HG02852 (cell line): ENCODE measurements around the gene MYRIP.

Experiments
- ATAC-seq: cut with Tn5 transposase; IDR thresholded peaks from one replicate; pipeline ENCODE4 v1.9.1; 2021; ENCODE audit warnings: mild to moderate bottlenecking, moderate library complexity; ENCODE audit not compliant: unreplicated experiment

MYRIP gene

GRCh38 chr3:39961230-39961629, 151.8 kb downstream of the MYRIP start:
- ATAC-seq, result no peak

GRCh38 chr3:39962581-39962980, 153.2 kb downstream of the MYRIP start:
- ATAC-seq, result no peak

- ATAC-seq, result no peak
These were observed 156.1 kb downstream of the MYRIP start for GRCh38 chr3:39965461-39965860.

- ATAC-seq, result no peak
These were observed 156.6 kb downstream of the MYRIP start for GRCh38 chr3:39965997-39966396.

- ATAC-seq, result no peak
These were observed 161.6 kb downstream of the MYRIP start for GRCh38 chr3:39970982-39971381.

- ATAC-seq, result no peak
These were observed 162.2 kb downstream of the MYRIP start for GRCh38 chr3:39971559-39972031.

- no peak for ATAC-seq
These were observed 163.1 kb downstream of the MYRIP start for GRCh38 chr3:39972508-39972907.

- ATAC-seq, result no peak
These were observed 167.8 kb downstream of the MYRIP start for GRCh38 chr3:39977058-39977794.

- no peak for ATAC-seq
These were observed 168.9 kb downstream of the MYRIP start for GRCh38 chr3:39978308-39978707.

- no peak for ATAC-seq
These were observed 170.6 kb downstream of the MYRIP start for GRCh38 chr3:39980058-39980457.

GRCh38 chr3:39980781-39981180, 171.4 kb downstream of the MYRIP start:
- no peak for ATAC-seq

- ATAC-seq, result no peak
These were observed 172.3 kb downstream of the MYRIP start for GRCh38 chr3:39981547-39982184.

- no peak for ATAC-seq
These were observed 173.4 kb downstream of the MYRIP start for GRCh38 chr3:39982665-39983357.

- no peak for ATAC-seq
These were observed 180.3 kb downstream of the MYRIP start for GRCh38 chr3:39989746-39990145.

GRCh38 chr3:39990532-39990931, 181.1 kb downstream of the MYRIP start:
- no peak for ATAC-seq

- ATAC-seq, result no peak
These were observed 199.4 kb downstream of the MYRIP start for GRCh38 chr3:40008796-40009195.

- no peak for ATAC-seq
These were observed 200.6 kb downstream of the MYRIP start for GRCh38 chr3:40009991-40010390.

GRCh38 chr3:40012381-40012780, 203.0 kb downstream of the MYRIP start:
- ATAC-seq, result no peak

- no peak for ATAC-seq
These were observed 207.0 kb downstream of the MYRIP start for GRCh38 chr3:40016391-40016790.

- ATAC-seq, result no peak
These were observed 209.0 kb downstream of the MYRIP start for GRCh38 chr3:40018369-40018768.

- ATAC-seq, result no peak
These were observed 210.0 kb downstream of the MYRIP start for GRCh38 chr3:40019376-40019775.

GRCh38 chr3:40020689-40021088, 211.3 kb downstream of the MYRIP start:
- no peak for ATAC-seq
